Measurements from ENCODE around the gene BCAS3. TPM values are rescaled to one million over a fixed set of nuclear protein-coding genes. Genes with fewer than 3 reads are reported as not detected.

The BCAS3 gene
- total RNA-seq, 1 donor from 2014 or later, result 15.2 TPM

- DNase-seq (ENCODE audit: low read depth), result no peak
- TF ChIP-seq CTCF (conservative IDR thresholded peaks at IDR 0.05; ENCODE audit: low read depth, low read length), result no peak
- peak overlapping the region; percentile 57 for H3K4me3 ChIP-seq (ENCODE audit: low read depth, low read length)
These were observed 735.4 kb downstream of the BCAS3 start for GRCh38 chr17:61412860-61413660.

- DNase-seq (ENCODE audit: low read depth), result no peak
- H3K4me3 ChIP-seq (ENCODE audit: low read depth, low read length), result no peak overlapping the region
- no peak for TF ChIP-seq CTCF (conservative IDR thresholded peaks at IDR 0.05; ENCODE audit: low read depth, low read length)
These were observed 736.0 kb downstream of the BCAS3 start for GRCh38 chr17:61413661-61414126.

GRCh38 chr17:61414141-61414935, 736.7 kb downstream of the BCAS3 start:
- no peak for DNase-seq (ENCODE audit: low read depth)
- H3K4me3 ChIP-seq (ENCODE audit: low read depth, low read length), result no peak overlapping the region
- no peak for TF ChIP-seq CTCF (conservative IDR thresholded peaks at IDR 0.05; ENCODE audit: low read depth, low read length)

GRCh38 chr17:61414936-61415251, 737.2 kb downstream of the BCAS3 start:
- DNase-seq (ENCODE audit: low read depth), result no peak
- no peak for TF ChIP-seq CTCF (conservative IDR thresholded peaks at IDR 0.05; ENCODE audit: low read depth, low read length)
- H3K4me3 ChIP-seq (ENCODE audit: low read depth, low read length), result no peak overlapping the region

- no peak overlapping the region for H3K4me3 ChIP-seq (ENCODE audit: low read depth, low read length)
- TF ChIP-seq CTCF (conservative IDR thresholded peaks at IDR 0.05; ENCODE audit: low read depth, low read length), result no peak
These were observed 737.9 kb downstream of the BCAS3 start for GRCh38 chr17:61415374-61416210.

GRCh38 chr17:61416211-61416539, 738.5 kb downstream of the BCAS3 start:
- no peak overlapping the region for H3K4me3 ChIP-seq (ENCODE audit: low read depth, low read length)
- TF ChIP-seq CTCF (conservative IDR thresholded peaks at IDR 0.05; ENCODE audit: low read depth, low read length), result no peak
- DNase-seq (ENCODE audit: low read depth), result no peak

More at GRCh38 chr17:61415374-61416210, 737.9 kb downstream of the BCAS3 start:
- DNase-seq (ENCODE audit: low read depth), result no peak
